ENCODE measurements around the gene AQP6. TPM values are rescaled to one million over a fixed set of nuclear protein-coding genes. Genes with fewer than 3 reads are reported as not detected.

Gene AQP6
- total RNA-seq, 1 donor from 2014 or later: 0.48 TPM

DNA sequence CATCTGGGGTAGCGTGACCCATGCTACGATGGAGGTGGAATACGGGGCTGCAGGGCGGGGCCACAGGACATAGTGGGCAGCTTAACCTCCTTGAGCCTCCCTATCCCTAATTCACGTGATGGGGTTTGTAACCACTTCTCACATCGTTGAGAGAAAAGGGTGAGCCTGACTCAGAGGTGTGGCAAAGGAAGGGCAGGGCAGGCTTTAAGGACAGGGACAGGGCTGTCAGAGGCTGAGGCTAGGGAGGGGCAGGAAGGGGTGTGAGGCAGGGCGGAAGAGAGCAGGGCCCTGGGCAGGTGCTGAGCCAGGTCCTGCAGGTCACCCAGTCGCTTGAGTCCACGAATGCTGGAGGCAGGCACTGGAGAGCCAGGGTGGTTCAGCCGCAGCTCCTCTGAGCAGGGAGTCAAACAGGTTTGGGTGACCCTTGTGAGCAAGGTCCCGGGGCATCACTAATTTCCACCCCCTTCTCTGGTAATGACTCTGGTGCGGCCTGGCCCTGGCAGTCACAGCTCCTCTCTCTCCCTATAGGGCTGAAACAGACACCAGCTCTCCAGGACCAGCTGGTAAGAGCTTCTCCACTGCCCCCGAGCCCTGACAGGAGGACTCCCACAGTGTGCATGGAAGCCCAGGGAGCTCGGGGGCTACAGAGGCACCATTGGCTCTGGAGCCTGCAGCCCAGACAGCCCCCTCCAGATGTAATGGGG lies 29.7 kb upstream of the AQP6 start:
- DNase-seq (ENCODE audit: low spot score): no peak

DNA sequence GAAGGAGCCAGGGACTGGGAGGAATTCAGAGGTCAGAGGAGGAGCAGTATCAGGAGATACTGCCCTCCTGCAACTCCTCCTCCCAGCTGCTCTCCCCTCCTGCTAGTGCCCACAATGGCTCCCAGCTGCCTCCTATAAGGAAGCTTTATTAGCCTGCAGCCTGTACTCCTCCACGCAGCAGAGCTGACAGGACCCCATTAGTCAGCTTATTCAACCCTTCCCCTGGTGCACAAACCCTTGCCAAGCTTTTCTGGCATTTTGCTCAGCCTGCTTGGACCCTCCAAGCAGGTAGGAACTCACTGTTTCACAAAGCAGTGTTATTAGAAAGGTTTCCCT lies 29.2 kb upstream of the AQP6 start:
- no peak for DNase-seq (ENCODE audit: low spot score)

DNA sequence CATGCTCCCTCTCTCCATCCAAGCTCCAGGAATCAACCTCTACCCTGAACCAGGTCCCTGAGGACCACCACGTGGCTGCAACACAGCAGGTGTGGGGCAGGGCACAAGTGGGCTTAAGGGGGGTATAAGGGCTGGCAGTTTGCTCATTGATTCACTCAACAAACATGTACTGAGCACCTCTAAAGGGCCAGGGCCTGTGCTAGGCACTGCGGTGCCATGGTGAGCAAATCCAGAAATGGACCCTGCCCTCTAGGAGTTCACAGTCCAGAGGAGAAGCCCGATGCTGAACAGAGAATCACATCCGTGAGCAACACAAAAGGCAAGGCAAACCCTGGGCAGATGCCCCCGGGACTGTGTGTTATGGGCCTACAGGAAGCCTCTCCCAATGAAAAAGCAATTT lies 28.7 kb upstream of the AQP6 start:
- no peak for DNase-seq (ENCODE audit: low spot score)

DNA sequence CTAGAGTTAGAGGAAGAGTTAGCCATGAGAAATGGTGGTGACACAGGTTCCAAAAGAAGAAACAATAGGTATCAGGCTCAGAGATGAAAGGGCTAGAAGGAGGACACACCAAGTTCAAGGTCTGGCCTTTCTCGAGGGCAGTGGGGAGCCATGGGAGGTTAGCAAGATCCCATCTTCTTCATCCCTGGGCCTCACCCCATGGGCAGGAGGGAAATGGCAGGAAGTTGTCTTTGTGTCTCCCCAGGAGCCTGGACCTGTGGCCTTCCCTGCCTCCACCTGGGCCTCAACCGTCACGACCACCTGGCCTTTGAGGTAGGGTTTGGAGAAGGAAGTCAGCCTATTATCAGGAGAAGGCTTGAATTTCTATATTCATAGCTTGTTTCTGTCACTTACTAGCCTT lies 28.0 kb upstream of the AQP6 start:
- DNase-seq (ENCODE audit: low spot score): no peak

DNA sequence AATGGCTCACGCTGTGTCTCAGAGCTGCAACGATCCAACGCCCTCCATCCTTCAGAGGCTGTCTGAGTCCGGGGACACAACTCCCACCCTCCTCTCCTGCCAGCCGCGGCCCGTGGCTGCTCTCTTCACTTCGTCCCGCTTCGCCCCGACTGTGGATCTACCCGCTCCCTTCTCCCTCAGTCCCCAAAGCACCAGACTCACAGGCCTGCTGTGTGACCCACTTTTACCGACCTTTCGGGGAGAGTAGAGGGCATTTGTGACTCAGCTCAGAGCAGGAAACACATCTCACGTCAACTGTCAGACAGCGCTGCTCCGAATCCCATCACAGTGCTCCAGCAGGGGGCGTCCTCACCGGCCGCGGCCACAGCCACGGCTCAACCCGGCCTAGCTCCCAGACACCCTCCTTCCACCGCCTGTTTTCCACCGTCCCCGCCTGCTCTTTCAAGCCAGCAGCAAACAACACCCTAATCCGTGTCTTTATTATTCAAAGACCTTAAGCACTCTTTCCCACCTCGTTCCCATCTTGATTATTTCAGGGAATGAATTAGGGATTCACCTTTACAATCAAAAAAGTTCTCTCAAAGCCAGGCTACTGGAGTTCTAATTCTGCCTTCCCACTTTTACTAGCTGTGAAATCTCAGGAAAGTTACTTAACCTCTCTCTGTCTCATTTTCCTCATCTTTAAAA lies 27.2 kb upstream of the AQP6 start:
- DNase-seq (ENCODE audit: low spot score): peak; percentile 81

DNA sequence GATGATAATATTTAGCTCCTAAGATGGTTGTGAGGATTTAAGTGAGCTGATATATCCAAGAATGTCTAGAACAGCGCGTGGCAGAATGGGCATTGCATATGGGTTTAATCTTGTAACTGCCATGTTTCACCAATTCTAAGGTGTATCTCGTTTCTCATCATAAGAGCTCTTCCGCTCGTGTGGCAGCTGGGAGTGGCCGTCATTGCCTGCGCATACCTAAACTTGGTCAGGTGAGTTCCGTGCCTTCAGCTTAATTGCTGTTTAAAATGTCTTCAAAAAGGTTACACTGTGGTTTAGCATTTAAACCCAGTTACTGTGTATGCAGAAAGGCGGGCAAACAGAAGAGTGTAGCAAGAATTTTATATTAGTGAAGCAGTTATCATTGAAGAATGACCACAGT lies 26.7 kb upstream of the AQP6 start:
- DNase-seq (ENCODE audit: low spot score): no peak

DNA sequence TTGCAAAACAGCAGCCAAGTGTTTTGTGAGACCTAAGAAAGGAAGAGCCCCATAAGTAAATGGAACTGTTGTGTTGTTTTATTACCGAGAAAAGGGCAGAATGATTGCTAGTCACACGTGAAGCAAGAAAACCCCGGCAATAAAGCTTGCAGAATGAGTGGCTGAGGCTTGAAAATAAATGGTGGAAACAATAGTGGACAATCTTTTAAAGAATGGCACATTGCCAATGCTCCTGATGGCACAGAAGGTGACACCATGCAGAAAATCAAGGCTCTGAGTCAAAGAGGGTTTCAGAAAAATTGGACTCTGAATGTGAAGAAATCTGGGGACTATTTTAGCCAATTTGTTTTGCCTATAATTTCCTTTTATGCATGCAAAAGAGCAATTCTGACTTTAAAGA lies 26.2 kb upstream of the AQP6 start:
- no peak for DNase-seq (ENCODE audit: low spot score)

DNA sequence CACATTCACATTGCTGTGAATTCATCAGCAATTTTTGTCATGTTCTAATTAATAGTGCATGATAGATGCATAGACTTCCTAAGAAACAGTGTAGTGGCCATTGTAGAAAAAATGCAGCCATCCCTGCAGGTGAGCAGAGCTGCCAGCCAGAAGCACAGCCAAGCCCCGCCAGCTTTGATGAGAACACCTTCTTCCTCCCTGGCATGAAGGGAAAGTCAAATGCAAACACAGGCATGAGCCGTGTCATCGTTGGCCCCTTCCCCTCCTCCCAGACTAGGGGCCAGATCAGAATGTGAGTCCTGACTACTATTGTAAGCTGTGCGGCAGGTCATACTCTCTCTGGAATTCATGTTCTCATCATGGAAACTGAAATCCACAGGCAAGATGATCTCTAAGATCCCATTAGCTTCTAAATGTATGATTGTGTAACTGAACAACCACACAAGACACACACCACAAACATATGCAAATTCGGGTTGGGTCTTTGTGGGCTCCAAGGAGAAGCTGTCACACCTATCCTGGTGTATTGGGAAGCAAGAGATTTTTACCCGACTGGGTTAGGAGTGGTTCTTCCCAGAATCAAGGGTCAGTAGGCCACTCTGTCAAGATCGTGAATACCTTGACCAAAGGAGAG lies 25.0 kb upstream of the AQP6 start:
- DNase-seq (ENCODE audit: low spot score): no peak

DNA sequence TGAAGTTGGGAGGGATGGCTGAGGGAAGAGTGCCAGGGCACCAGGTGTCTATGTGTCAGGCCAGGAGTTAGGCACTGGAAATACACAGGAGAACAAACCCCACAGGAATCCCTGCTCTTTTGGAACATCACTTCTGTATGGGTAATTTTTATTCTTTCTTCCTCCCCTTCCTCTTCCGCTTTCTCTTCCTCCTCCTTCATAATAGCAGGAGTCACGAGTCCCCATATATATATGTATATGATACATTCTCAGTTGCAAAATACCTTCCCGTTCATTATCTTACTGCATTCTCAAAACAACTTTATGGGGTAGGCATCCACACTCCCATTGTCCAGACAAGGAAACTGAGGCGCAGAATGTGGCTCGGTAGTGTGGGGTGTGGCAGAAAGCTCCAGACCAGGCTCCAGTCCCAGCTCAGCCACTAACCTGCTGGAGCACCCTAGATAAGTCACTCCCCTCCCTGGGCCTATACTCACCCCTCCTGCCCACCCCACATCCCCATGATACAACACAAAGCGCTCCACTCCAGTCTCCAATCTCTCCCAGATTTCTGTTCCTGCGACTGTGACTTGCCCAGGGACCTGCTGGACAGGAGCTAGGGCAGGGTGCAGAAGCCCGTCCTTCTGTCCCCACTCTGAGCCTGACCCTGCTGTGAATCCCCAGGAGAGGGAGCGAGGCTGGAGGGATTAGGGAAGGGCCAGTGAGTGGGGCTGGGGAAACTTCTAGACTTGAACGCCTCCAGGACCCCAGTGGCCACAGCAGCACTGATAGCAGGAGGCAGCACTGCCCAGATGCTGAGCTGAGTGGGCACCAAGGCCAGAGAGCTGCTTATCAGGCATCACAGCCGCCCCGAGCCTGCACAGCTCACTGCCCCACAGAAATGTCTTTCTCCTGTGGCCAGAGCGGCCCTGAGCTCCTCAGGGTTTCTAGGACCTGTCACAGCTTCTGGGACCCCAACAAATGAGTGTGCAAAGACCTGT lies 23.6 kb upstream of the AQP6 start:
- DNase-seq (ENCODE audit: low spot score): no peak

DNA sequence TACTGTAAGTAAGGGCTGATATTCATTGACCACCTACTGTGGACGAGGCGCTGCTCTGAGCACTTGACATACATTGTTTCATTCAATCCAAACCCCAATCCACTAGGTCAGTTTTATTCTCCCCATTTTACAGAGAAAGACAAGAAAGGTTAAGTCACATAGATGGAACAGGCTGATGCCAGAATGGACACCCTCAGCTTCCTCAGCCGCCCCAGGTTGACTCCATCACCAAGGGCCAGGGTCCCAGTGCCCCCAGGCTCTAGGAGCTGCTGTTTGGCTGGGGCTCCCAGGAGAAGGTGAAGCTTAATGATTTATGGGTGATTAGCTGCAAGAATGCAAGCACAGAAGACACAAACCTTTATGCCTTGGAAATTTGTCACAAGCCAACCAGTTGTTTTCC lies 22.9 kb upstream of the AQP6 start:
- no peak for DNase-seq (ENCODE audit: low spot score)

DNA sequence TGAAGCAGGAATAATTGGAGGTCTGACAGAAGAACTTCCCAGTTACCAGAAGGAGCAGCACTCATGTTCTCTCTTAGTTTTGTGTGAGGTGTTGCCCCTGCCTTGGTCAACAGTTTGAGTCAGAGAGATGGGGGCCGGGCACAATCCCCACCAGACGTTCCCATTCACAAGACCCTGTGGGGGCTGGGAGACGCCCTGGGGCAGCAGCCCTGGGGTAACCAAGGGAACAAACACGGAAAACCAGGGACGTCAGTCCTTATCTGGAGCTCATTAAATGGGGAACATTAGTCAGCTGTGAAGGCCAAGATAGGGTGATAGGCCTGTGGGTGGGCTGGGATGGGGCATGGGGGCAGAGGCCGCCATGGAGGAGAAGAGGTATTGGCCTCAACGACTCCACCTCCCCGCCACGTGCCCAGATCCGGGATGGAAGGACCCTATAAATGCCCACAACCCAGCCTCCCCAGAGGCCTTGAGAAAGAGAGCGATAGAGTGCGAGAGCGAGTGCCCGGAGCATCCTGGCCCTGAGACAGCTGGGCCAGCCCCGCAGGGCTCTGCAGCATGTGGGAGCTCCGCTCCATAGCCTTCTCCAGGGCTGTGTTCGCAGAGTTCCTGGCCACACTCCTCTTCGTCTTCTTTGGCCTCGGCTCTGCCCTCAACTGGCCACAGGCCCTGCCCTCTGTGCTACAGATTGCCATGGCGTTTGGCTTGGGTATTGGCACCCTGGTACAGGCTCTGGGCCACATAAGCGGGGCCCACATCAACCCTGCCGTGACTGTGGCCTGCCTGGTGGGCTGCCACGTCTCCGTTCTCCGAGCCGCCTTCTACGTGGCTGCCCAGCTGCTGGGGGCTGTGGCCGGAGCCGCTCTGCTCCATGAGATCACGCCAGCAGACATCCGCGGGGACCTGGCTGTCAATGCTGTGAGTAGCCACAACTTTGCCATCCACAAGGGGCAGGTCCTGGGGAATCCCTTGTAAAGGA lies 22.2 kb upstream of the AQP6 start, which contains the start of gene AQP2:
TSS of gene AQP2 (plus strand) at position 465 of the 979 bp plus-strand sequence. CDS start at position 559, 94 bp downstream.
- DNase-seq (ENCODE audit: low spot score): no peak

DNA sequence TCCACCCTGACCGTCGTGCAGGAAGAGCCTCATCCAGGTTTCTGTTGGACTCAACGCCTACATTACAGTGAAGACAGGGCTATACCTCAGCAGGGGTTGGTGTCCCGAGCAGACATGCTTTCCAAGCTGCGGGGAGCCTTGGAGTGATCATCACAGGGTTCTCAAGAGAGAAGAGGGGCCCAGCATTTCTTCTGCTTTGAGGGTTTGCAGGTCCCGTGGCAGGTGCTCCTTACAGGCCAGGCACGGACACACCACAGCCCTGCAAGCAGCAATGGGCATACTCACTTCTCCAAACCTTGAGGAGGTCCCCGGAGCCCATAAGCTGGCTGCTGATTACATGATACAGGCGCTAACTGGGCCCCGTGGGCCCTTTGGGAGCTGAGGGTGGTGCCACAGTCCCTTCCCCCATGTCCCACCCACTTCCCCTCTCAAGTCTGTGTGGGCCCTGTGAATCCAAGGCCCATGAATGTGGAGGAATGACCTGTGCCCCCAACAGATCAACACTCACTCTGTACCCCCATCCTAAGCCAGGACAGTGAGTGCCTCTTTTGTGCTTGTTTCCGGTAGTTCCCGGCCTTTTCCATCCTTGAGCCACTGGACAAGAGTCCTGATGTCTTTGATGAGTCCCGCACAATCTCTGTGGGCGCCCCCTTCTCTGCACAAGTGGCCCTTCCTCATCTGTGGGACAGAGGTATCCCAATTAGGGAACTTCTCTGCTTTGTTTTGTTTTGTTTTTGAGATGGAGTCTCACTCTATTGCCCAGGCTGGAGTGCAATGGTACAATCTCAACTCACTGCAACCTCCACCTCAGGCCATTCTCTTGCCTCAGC lies 21.1 kb upstream of the AQP6 start:
- DNase-seq (ENCODE audit: low spot score): no peak

DNA sequence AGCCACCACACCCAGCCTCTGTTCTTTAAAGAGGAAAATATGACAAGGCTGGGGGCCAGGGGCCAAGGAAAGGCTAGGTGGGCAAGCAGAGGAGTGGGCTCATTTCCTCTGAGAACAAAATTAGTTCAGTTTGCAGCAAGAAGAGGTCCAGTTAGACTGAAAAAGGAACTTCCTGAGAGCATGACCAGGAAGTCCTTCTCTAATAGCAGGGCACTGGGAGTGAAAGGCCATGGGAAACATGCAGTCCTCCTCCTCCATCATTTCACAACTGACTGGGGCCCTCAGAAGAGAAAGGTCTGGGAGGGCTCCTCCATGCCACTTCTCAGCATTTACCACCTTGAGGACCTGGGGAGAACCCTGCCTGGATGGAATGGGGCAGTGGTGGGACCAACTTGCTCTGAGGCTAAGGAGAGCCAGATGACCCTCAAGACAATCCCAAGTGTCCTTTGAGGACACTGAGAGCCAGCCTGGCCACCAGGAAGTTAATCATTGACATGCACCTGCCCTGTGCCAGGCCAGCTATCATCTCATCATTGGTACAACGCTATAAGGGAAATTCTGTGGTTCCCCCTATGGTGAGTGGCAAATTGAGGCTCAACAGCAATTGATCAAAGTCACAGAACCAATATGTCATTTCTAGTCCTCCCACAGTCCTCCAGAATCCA lies 20.2 kb upstream of the AQP6 start:
- no peak for DNase-seq (ENCODE audit: low spot score)

DNA sequence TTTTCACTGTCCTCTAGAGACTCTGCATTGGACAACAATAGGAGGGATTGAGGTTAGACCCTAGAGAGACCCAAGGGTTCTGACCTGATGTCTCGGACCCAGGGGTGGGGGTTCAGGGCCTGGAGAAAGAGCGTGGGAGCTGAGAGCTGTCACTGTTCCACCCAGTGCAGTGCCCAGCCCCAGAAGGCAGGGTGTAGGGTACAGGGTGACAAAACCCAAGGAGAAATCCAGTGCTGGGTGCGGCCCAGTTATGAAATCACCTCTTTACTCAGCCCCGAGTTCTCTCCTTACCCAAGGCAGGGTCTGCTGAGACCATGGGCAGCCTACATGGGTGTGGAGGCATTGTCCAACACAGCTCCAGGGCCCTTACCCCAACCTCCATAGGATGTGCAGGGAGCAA lies 19.6 kb upstream of the AQP6 start:
- DNase-seq (ENCODE audit: low spot score): no peak

DNA sequence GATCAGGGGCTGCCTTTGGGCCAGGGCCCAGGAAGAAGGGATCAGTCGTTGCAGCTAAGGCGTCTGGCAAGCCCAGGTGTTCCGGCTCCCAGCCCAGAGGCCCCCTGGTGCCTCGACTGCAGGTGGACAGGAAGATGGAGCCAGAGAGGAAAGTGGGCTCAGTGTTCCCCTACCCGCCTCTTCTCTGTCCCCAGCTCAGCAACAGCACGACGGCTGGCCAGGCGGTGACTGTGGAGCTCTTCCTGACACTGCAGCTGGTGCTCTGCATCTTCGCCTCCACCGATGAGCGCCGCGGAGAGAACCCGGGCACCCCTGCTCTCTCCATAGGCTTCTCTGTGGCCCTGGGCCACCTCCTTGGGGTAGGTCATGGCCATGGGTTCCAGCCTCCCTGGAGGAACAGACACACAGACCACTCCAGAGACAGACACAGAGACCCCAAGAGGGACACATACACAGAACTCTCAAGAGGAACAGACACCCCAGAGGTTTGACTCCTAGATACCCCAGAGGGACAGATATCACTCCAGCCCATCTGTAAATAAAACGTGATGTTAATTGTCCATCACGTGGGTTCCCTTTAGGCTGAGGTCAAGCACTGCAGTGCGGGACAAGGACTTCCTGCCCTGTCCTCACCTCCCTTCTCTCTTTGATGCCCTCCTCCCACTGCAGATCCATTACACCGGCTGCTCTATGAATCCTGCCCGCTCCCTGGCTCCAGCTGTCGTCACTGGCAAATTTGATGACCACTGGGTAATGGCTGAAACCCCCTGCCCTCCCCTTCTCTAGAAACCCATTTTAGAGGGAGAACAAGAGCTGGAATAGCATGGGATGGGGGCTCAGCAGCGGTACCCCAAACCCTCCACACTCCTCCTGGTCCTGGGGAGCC lies 18.5 kb upstream of the AQP6 start:
- no peak for DNase-seq (ENCODE audit: low spot score)

DNA sequence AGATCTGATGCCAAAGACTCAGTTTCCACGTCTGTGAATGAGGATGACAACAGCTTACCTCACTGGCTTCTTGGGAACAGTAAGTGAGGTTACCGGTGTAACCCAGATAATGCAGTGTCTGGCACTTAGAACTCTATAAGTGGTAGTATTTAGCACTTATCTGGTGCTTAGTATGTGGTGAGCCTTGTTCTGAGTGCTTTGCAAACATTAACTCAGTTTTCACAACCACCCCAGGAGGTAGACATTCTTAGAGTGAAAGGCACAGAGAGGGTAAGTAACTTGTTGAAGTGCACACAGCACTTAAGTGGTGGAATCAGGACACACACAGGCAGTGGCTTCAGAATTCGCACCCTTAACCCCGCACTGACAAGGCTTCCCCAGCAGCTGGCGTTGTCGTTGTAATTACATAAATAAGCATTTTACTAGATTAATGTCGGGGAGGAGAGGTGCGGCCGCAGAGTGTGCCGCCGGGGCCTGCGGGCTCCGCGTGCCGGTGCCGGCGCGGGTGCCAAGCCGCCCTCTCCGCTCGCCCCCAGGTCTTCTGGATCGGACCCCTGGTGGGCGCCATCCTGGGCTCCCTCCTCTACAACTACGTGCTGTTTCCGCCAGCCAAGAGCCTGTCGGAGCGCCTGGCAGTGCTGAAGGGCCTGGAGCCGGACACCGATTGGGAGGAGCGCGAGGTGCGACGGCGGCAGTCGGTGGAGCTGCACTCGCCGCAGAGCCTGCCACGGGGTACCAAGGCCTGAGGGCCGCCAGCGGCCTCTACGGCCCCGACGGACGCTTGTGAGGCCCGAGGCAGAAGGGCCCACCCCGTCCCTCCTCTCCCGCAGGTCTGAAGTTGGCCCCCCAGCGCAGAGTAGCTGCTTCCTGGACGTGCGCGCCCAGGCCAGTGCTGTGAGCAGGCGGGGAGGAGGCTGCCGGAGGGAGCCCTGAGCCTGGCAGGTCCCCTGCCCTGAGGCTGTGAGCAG lies 17.6 kb upstream of the AQP6 start:
- DNase-seq (ENCODE audit: low spot score): no peak

Measured in umbilical cord (tissue), 2 donors.